ENCODE data around the gene ACKR3. TPM values are rescaled to one million over a fixed set of nuclear protein-coding genes. Genes with fewer than 3 reads are reported as not detected.
A peak's percentile ranks its signal among the peaks of the same experiment; 100 is the strongest.

ACKR3 gene
- total RNA-seq, 1 donor from 2014 or later = 23.3 TPM

DNA sequence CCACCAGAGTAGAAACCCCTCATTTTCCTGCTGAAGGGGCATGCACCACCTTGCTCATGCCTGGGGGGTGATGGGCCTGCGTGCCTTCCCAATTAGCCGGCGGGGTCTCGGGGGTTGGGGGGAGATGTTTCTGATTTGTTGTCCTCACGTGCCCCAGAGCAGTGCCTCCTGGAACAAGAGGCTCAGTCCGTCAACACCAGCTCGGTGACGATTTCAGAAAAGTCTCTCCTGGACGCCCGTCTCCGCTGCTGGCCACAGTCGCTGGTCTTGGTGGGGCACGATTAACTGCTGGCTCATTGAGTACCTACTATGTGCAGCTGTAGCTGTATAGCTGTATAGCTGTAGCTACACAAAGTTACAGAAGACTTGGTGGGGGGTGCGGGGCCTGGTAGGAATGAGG is 4.4 kb downstream of the ACKR3 start:
- H3K4me1 Mint-ChIP-seq (ENCODE audit: low read depth) = peaks cover 82% of the 10 kb centered on the region
- H3K27ac Mint-ChIP-seq = peak overlapping the region; percentile 93
- H3K36me3 Mint-ChIP-seq (ENCODE audit: insufficient read depth) = no peaks in the 10 kb centered on the region
- H3K9me3 Mint-ChIP-seq (ENCODE audit: low read depth) = no peaks in the 10 kb centered on the region
- TF ChIP-seq, protein P1, sequence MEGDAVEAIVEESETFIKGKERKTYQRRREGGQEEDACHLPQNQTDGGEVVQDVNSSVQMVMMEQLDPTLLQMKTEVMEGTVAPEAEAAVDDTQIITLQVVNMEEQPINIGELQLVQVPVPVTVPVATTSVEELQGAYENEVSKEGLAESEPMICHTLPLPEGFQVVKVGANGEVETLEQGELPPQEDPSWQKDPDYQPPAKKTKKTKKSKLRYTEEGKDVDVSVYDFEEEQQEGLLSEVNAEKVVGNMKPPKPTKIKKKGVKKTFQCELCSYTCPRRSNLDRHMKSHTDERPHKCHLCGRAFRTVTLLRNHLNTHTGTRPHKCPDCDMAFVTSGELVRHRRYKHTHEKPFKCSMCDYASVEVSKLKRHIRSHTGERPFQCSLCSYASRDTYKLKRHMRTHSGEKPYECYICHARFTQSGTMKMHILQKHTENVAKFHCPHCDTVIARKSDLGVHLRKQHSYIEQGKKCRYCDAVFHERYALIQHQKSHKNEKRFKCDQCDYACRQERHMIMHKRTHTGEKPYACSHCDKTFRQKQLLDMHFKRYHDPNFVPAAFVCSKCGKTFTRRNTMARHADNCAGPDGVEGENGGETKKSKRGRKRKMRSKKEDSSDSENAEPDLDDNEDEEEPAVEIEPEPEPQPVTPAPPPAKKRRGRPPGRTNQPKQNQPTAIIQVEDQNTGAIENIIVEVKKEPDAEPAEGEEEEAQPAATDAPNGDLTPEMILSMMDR (IDR thresholded peaks at IDR 0.05; ENCODE audit: unreplicated experiment) = no peak
- H3K4me3 Mint-ChIP-seq (ENCODE audit: low read depth) = peak overlapping the region; percentile 27
- peaks cover 15% of the 10 kb centered on the region for H3K27me3 Mint-ChIP-seq
- no peak for DNase-seq (ENCODE audit: low spot score, unreplicated experiment)

DNA sequence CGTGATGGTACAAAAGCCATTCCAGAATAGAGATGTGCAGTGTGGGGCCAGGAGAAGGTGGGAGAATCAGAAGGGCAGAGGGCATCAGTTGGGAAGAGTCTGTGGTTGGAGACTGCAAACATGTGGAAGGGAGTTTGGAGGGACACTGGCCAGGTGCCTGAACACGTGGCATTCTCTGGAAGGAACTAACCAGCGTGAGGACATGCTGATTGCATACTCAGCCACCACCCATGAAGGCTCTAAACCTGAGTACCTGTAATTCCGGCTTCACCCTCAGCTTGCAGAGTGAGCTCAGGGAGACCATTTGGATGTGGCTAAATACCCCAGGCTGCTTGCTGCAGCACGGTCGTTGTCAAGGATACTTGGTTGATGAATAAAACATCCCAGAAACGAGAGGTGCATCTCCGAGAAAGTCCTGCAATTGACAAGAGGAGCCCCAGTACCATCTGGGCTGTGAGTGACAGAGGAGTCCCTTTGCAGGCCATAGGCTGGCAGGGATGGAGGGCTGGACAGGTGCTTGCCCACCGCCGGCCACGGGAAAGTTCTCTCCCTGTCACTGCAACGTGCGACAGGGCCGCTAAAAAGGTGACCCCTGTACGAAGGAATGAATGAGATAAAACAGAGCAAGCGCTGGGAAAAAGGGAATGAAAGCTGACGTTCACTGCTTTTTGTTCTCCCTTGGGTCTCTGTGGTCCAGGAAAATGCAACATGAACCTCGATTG is 5.0 kb downstream of the ACKR3 start:
- Mint-ChIP-seq H3K36me3 (ENCODE audit: insufficient read depth) (peaks cover 2% of the 10 kb centered on the region), H3K4me1 (ENCODE audit: low read depth) (peaks cover 82% of the 10 kb centered on the region), H3K4me3 (ENCODE audit: low read depth) (peak overlapping the region; percentile 17), H3K9me3 (ENCODE audit: low read depth) (no peaks in the 10 kb centered on the region), H3K27ac (peak overlapping the region; percentile 93), H3K27me3 (peaks cover 15% of the 10 kb centered on the region)
- DNase-seq (ENCODE audit: low spot score, unreplicated experiment) = no peak
- TF ChIP-seq, protein P1 (IDR thresholded peaks at IDR 0.05; ENCODE audit: unreplicated experiment) = no peak

DNA sequence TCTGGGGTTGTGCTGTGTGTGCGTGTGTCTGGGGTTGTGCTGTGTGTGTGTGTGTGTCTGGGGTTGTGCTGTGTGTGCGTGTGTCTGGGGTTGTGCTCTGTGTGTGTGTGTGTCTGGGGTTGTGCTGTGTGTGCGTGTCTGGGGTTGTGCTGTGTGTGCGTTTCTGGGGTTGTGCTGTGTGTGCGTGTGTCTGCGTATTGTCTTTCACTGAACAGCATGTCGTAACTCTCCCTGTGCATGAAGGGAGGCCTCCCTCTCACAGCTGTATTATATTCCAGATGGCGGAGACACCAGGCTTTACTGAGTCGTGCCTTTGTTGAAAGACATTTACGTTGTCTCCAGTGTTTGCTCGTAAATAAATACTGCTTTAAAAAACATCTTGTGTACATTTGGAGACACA is 5.9 kb downstream of the ACKR3 start:
- H3K36me3 Mint-ChIP-seq (ENCODE audit: insufficient read depth) = peaks cover 5% of the 10 kb centered on the region
- H3K9me3 Mint-ChIP-seq (ENCODE audit: low read depth) = no peaks in the 10 kb centered on the region
- H3K27me3 Mint-ChIP-seq = peaks cover 15% of the 10 kb centered on the region
- TF ChIP-seq, protein P1 (IDR thresholded peaks at IDR 0.05; ENCODE audit: unreplicated experiment) = no peak
- no peak for DNase-seq (ENCODE audit: low spot score, unreplicated experiment)
- no peak overlapping the region for H3K4me3 Mint-ChIP-seq (ENCODE audit: low read depth)
- H3K27ac Mint-ChIP-seq = peak overlapping the region; percentile 95
- H3K4me1 Mint-ChIP-seq (ENCODE audit: low read depth) = peaks cover 78% of the 10 kb centered on the region

DNA sequence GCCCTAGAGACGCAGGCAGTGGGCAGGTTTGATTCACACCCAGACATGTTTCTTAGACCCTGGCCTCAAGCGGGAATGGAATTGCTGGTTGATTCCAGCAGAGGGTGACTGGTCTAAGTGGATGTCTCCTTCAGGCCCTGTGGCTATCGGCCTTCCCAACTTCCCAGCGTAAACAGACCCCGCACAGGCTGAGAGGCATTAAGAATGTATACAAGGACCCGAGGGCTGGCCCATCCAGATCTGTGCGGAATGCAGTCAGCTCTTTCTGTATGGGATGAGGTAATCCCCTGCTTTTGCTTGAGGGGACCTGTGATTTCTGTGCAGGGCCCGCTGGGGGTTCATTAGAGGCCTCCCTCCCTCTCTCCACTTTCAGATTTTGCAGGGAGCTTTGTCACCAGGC is 6.5 kb downstream of the ACKR3 start:
- Mint-ChIP-seq H3K27me3 (peaks cover 15% of the 10 kb centered on the region), H3K36me3 (ENCODE audit: insufficient read depth) (peaks cover 11% of the 10 kb centered on the region), H3K27ac (peak overlapping the region; percentile 95), H3K9me3 (ENCODE audit: low read depth) (no peaks in the 10 kb centered on the region), H3K4me1 (ENCODE audit: low read depth) (peaks cover 73% of the 10 kb centered on the region), H3K4me3 (ENCODE audit: low read depth) (peak overlapping the region; percentile 28)
- DNase-seq (ENCODE audit: low spot score, unreplicated experiment) = no peak
- TF ChIP-seq, protein P1 (IDR thresholded peaks at IDR 0.05; ENCODE audit: unreplicated experiment) = peak; percentile 29

DNA sequence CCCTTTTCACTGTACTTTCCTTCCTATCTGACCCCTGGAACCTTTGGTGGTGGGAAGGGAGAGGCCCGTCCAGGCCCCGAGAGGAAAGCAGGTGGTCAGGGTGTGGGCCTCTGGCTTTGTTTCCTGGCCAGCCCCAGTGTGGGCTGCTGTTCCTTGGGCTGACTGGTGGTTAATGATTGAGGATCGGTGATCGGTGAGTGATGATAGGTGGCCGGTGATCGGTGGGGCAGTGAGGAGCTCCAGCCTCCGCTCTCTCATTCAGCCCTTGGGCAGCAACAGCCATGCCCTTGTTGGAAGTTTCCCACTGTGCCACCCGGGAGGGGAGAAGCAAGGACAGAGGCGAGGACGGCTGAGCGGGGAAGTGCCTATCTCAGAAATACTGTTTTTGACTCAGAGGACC is 7.3 kb downstream of the ACKR3 start:
- peak overlapping the region; percentile 33 for H3K4me3 Mint-ChIP-seq (ENCODE audit: low read depth)
- H3K27ac Mint-ChIP-seq = peak overlapping the region; percentile 95
- no peaks in the 10 kb centered on the region for H3K9me3 Mint-ChIP-seq (ENCODE audit: low read depth)
- TF ChIP-seq, protein P1 (IDR thresholded peaks at IDR 0.05; ENCODE audit: unreplicated experiment) = no peak
- peaks cover 65% of the 10 kb centered on the region for H3K4me1 Mint-ChIP-seq (ENCODE audit: low read depth)
- no peak for DNase-seq (ENCODE audit: low spot score, unreplicated experiment)
- peaks cover 7% of the 10 kb centered on the region for H3K27me3 Mint-ChIP-seq
- H3K36me3 Mint-ChIP-seq (ENCODE audit: insufficient read depth) = peaks cover 15% of the 10 kb centered on the region

All from progenitor cell of endocrine pancreas (in vitro differentiated cells).